NCI-H2227 treated with DMSO at 0.1 percent for 48 hours (cell line): ENCODE results near the gene TKTL1.
"Not testable (repeated sequence)": the region's sequence is repeated elsewhere in the genome, so short reads cannot be mapped to it uniquely, and the experiment has no call there.

Experiments
- DNase-seq: peaks from one replicate; lab custom pipeline; 2025; lab: John Stamatoyannopoulos, UW

TKTL1 gene

DNA sequence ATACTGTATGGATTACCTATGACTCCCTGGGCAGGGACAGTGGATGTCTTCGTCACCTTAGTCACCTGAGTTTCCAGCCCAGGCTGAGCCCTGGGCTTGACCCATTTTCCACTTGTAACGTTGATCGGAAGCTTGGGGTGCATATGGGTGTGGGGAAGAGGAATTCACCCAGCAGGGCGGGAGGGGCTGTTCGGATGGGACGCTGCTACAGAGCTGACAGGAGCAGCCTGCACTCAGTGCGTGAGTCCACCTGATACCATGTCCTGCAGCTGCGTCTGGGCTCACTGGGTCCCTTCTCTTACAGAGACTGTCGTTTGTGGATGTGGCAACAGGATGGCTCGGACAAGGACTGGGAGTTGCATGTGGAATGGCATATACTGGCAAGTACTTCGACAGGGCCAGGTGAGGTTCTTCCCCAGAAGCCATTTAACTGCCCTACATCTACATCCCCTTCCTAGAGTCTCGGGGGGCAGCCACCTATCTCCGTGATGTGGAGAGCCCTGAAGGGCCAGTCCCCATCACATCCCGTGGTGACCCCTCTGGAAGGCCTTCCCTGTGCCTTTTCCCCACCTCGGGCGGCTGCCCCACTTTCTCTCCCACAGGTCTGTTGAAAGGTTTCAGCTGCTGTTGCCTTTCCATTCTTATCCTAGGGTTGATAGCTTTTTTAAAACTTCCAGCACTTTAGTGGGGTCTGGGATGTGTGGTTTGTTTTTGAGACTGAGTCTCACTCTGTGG, 13.6 kb downstream of the TKTL1 start:
- no peak for DNase-seq

DNA sequence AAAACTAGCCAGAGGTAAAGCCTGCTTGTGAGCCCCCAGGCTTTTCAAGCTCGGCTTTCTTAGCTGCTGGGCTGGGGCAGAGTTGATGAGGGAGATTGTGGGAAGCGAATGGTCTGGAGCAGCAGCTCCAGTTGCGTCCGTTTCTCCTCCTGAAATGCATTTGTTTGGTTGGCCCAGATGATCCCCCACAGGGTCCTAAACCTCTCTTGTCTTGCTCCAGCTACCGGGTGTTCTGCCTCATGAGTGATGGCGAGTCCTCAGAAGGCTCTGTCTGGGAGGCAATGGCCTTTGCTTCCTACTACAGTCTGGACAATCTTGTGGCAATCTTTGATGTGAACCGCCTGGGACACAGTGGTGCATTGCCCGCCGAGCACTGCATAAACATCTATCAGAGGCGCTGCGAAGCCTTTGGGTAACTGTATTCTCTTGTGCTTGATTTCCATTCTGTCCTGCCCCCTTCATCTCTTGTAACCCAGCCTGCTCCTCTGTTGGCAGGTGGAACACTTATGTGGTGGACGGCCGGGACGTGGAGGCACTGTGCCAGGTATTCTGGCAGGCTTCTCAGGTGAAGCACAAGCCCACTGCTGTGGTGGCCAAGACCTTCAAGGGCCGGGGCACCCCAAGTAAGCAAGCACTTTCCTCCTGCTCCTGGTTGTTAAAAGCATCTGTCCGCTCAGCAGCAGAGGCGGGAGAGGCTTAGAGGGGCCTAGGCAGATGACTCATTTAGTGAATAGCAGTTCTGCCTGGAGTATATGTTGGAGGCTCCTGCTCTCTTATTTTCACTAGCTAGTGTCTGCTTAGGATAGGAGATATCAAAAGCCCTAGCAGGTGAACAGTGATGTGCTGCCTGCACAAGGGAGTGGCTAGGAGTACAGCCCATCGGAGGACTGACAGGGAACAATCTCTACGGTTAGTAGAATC, 15.3 kb downstream of the TKTL1 start:
- DNase-seq: no peak

DNA sequence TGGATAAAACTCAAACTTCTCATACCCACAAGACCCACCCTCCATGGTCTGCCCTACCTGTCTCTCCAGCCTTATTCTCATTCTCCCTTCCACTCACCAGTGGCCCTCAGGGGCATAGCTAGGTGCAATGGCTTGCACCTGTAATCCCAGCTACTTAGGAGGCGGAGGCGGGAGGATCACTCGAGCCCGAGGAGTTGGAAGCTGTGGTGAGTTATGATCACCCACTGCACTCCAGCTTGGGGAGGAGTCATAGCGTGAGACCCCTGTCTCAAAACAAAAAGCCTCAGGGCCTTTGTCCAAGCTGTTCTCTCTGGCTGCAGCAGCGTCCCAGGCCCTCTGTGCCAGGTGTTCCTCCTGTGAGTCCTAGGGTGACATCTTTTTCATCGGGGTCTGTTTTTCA, 16.5 kb downstream of the TKTL1 start:
- no peak for DNase-seq

DNA sequence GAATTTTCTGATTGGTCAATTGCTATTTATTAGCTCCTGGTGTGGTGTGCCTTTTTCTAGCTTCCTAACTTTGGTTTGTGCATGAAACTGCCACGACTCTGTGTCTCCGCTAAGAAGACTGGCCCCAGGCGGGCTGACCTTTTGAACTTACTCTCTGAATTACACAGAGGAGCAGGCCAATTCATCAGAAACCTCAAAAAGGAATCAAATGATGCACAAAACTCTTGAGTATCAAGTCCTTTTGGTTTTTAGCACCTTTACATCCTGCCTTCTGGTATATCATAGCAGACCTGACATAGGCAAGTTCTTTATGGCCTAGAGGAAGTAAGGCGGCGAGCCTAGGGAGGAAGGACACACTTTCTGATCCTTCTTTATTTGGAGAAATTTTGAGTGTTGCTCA, 17.6 kb downstream of the TKTL1 start:
- DNase-seq: no peak

DNA sequence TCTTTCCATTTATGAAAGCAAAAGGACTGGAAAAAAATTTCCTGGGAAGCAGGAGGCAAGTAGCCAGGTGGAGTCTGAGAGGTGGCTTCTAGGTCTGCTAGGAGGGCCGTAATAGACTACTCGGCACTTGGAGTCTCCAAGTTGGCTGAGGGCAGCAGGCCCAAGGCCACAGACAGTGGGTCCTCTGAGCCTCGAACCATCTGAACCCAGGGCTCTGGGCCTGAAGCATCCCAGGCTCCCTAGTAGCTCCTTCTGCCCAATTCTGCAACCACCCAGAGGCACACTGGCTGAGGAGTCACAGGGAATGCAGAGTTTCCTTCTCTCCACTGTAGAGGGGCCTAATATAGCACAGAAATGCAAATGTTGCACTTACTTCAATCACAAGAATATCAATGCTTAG, 19.8 kb downstream of the TKTL1 start:
- DNase-seq: no peak

DNA sequence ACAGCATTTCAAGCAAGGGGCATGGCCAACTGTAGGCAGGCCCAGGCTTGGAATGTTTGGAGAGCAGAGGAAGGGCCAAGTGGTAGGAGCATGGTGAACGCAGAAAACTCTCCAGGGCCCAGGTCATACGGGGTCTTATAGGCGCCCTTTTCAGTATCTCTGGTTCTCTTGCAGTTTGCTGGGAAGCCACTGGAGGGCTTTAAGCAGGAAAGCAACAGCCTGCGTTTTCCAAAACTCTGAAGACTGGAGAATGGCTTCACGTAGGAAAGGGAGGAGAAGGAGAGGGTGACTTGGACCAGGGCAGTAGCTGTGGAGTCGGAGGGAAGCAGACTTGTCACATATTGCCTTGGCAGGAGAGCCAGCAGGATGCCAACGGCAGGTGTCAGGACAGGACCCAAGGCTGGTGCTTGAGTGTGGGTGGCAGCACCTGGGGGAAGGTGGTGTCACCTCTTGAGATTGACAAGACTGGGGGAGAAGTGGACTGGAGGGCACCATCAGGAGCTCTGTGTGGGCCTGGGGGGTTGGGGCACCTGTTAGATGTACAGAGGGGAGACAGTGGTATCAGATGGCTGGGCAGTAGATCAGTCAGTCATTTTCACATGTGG, 21.9 kb downstream of the TKTL1 start:
- DNase-seq: no peak

DNA sequence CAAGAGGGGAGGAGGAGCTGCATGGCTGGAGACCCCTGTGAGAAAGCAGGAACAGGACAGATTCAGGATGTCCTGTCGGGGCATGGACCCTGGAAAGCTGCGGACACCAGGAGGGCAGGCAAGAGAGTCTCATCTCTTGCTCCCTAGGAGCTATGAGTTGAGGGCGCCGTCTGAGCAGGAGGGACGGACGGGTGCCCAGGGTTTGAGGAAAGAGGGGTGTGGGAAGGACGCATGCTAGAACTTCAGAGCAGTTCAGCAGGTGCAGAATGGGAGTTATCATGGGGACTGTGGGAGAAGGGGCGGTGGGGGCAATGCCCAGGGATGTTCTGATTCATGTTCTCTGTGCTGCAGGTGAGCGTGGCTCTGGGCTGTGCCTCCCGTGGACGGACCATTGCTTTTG, 24.8 kb downstream of the TKTL1 start:
- no peak for DNase-seq

DNA sequence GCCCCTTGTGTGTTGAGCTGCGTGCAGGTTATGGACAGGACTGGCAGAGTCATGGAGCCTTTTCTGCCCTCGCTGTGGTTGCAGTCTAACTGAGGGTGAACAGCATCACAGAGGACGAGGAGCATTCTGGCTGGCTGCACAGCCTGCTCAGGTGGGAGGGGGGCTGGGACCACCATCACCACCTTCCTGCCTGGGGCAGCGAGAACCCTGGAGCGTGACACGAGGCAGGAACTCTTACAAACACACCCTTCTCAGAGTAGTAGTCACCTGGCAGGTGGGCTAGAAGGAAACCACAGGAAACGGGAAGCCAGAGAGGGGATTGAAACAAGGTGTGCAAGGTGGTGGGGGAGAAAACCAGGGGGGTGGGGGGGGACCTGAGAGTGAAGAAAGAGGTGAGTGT, 25.6 kb downstream of the TKTL1 start:
- no peak for DNase-seq

DNA sequence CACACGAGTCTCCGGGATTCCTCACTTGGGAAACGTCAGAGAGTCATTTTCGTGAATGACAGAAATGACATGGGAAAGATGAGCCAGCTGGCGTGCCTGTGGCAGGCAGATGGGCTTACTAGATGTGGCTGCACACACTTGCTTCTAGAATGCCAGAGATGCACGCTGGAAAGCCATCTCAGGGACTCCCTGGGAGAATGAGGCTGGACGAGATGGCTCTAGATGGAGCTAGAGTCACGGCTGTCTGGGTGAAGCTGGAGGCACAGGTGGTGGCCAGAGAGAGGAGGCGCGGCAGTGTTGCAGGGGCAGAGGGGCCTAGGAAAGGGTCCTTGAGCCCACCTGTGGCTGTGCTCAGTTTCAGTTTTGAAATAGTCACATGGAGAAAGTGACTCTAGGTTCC, 26.0 kb downstream of the TKTL1 start:
- no peak for DNase-seq

DNA sequence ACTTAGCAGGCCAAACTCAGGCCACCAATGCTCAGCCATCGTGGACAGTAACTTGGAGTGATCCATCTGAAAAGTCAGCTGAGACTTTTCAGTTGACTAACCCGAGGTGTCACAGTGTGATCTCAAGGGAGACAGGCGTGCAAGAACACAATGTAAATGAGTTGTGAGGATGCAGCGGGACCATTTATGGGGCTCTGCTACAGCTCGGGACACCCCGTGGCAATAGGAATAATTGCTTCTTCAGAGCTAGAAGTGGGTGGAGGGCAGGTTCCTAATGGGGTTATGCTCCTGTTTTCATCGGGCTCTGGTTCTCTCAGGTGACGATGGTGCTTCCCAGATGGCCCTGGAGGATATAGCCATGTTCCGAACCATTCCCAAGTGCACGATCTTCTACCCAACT, 27.3 kb downstream of the TKTL1 start:
- DNase-seq: no peak

DNA sequence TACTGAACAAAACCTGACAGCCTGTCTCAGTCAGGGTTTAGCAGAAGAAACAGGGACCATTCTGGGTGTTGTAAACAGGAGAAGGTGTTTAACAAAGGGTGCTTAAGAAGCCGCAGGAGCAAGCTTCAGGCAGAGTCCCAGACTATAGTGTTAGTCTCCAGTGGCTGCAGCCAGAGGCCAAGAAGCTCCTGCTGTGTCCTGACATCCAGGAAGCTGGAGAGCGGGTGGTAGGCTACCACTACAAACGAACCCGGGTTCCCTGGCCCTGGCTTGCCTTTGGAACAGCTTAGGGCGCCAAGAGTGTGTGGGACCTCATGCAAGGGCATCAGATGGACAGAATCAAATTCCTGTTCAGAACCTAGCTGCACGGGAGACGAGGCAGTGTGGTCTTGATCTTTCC, 27.9 kb downstream of the TKTL1 start:
- DNase-seq: no peak

DNA sequence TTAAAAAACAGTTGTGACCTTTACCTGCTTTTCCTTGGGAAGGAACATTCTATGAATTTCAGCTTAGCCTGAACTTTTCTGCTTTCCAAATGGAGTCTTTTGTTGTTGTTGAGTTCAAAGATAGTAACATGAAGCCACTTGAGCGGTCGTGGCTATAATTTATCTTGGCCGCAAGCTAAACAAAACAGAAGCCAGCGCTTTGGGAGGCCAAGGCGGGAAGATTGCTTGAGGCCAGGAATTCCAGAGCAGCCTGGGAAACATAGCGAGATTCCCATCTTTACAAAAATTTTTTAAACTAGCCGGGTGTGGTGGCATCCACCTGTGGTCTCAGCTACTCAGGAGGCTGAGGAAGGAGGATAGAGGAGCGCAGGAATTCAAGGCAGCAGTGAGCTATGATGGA, 29.9 kb downstream of the TKTL1 start:
- no peak for DNase-seq

DNA sequence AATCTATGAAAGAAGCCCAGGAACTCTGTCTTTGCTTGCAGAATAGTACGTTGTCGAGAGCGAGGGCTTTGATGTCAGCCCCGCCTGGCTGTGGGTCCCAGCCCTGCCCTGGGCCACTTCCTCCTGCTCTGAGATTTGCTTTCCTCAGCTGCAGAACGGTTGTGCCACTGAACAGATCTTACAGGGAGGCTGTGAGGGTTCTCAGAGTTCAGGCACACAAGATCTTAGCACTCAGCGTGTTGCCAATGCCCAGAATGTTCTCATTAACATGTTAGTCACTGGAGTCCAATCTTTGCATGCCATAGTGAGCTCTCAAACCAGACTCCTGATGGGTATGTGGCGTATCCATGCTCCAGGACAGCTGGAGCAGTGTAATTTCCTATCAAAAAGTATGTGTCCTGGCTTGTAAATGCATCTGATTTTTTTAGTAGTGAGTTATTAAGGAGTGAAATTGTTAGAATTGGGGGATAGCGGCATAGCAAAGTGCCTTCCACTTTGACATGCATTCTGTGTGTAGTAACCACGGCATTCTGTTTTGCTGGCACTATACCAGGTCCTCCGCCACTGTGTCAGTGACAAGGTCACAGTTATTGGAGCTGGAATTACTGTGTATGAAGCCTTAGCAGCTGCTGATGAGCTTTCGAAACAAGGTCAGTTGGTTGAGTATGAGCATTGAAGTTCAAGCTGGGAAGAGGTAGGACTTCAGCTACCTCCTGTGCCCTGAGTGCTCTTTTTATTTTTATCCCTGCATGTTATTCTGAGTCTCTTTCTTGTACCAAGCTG, 31.6 kb downstream of the TKTL1 start:
- no peak for DNase-seq

DNA sequence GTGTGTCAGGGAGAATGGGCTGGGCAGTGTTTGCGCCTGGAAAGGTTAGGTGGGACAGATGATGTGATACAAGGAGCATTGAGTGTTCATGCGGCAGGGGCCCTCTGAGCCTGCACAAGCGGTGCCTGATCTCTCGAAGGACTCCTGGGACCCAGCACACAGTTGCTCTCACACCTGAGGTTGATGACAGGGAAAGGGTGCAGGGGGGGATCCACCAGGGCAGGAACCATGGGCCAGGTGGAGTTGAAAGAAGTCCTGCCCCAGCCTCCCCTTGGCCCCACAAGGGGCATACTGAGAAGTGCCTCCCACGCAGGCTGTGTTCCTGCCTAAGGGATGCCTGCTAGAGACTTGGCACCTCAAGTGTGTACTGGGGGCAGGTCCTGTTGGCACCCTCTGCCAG, 33.1 kb downstream of the TKTL1 start:
- no peak for DNase-seq

DNA sequence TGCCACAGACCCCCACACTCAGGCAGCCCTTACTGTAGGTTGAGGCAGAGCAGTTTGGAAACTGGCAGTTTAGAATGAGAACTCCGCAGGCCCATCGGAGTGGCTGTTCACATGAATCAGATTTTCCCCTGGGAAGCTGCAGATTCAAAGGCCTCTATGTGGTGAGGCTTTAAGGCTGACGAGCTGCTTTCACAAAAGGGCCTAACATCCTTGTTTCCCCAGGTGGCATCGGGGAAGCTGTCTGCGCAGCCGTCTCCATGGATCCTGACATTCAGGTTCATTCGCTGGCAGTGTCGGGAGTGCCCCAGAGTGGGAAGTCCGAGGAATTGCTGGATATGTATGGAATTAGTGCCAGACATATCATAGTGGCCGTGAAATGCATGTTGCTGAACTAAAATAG, 33.7 kb downstream of the TKTL1 start:
- DNase-seq: no peak

DNA sequence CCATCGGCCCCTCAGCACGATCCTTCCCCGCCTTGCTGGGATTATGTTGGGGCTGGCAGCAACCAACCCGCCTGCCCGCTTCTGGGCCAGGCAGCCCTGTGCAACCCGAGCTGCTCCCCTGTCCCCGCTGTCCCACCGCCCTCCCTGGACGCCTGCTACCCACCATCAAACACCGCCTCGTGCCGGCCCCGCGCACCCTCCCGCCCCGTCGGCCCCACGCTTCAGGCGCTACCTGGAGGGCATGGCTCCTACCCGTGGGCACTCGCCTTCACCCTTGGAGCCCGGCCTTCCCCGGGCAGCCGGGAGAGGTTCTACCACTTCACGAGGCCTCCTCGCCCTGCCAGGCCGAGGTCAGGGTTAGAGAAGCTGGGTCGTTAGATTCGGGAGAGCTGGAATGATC, 37.0 kb downstream of the TKTL1 start:
- no peak for DNase-seq

DNA sequence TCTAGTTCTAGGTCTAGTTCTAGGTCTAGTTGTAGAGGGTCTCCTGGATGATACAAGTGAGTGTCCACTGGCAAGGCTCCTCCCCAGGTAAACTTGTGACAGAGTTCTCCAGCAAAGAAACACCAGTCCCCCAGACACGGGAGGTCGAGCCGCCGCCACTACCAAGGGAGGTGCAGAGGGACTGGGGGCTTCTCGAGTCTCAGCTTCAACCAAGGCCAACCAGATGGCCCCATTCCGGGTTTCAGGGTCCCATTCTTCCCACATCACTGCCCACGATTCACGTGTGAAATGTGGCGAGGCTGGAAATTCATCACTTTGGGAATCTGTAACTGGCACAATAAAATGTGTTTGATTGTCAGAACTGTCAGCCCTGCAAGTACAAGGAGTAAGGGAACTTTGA, 37.5 kb downstream of the TKTL1 start:
- DNase-seq: no peak

DNA sequence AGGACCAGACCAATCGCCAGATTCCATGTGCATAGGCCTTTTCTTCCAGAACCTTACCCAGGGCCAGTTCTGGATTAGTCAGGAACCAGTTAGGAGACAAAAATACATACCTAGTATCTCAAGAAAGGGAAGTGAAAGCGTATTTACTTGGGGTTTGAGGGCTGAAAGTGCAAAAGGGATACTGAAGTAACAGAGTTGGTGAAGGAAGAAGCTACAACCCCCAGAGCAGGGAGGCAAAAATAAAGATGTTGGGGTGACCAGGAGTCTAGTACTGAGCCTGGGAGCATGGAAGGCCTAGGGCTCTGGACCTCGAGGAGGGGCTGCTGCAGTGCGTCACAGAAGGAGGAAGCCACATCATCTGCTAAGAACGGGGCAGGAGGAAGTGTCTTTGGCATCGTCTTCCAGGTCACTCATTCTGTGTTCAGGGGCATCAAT, 38.3 kb downstream of the TKTL1 start:
- no peak for DNase-seq

DNA sequence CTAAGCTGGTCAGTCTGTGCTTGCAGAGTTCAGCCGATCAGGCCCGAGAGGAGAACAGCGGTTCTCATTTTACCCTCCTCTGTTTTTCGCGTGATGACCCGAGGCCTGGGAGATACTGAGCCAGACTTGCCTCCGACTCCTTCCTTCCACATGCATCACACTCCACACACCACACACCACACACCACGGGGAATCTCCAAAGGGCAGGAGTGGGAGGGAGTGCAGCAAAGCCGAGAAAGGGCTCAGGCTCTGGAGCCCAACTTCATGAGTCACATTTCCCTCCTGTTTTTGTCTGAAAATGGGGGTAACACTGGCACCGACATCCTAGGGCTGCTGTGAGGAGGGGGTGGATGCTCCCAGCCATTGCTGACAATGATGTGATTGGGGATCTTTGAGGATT, 38.9 kb downstream of the TKTL1 start:
- no peak for DNase-seq

DNA sequence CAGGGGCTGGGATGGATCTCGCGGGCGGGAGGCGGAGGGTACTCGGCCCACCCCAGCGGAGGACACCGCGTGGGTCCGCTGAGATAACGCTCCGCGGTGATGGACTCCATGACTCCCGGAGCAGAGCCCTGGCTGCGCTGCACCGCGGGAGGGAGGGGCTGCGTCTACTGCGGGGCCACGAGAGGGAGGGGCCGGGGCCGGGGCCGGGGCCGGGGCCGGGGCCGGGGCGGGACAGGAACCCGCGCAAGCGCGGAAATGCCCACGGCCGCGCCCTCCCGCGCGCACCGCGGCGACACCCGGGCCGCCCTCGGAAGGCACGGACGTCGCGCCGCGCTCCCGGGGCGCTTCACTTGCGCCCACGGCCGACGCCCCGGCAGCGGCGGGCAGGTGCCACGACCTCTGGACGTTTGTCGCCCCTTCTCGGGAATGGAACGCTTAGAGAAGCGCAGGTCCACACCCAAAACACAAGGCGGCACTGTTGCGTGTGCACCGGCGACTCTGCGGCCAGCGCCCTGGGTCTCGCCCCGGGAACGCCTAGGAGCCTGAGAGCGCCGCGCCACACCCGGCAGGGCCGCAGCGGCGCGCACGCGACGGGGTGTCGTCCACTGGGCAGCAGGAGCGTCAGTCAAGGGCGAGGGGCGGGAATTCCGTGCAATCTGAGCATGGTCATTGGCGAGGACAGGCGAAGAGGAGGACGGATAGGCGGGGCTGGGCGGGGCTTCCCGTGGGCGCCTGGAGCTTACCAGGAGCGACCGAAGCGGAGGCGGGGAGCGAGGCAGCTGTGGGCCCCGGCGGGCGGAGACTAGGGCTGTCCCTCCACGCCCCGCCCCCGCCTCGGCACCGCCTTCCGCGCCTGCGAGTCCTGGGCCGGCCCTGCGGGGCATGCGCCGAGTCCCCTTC, 46.1 kb downstream of the TKTL1 start:
- DNase-seq: not testable (repeated sequence)

DNA sequence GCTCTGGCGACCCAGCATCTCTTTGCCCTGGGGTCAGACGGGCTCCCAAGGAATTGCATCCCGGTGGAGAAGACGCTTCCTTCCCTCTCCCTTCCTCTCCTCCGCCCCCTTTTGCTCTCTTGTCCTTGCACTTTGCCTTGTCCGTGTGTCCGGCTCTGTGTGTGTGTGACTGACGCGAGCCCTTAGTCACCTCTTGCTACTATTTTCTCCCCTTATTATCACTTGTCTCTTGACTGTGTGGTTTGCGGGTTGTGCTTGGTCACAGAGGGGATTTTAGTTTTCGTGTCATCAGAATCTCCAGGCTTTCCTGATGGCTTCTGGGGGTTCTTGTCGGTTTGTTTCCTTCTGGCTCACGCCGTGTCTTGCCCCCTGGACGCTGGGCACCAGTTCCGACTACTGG, 47.5 kb downstream of the TKTL1 start:
- not testable (repeated sequence) for DNase-seq
